ENCODE data around the gene UBE2N. TPM values are rescaled to one million over a fixed set of nuclear protein-coding genes. Genes with fewer than 3 reads are reported as not detected.
A peak's percentile ranks its signal among the peaks of the same experiment; 100 is the strongest.

UBE2N gene
- total RNA-seq, 2 donors from 2014 or later: 49.0 to 71.5 TPM

DNA sequence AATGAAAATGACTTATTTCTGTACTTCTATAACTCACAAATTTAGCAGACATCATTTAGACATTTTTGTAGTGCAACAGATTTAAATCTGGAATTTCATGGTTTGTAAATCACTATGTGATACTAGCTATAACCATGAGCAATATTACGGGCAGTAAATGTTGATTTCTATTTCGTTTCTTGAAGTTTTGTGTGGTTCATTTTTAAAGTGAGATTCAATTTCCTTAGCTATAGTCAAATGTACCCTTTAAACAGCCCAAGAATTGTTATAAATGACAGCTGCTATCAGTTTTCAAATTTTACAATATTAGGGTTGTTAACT lies 33.8 kb downstream of the UBE2N start:
- Histone ChIP-seq H3K9me3 (no peaks in the 10 kb centered on the region), H3K27ac (no peak overlapping the region), H3K27me3 (replicated peaks; ENCODE audit: insufficient read depth) (no peaks in the 10 kb centered on the region), H3K36me3 (no peaks in the 10 kb centered on the region), H3K4me1 (replicated peaks) (peaks cover 9% of the 10 kb centered on the region), H3K4me3 (no peak overlapping the region)
- WGBS: 80% methylated on average over 2 of the region's 2 CpGs
- no peak for DNase-seq (ENCODE audit: low spot score)
- TF ChIP-seq, protein P1, sequence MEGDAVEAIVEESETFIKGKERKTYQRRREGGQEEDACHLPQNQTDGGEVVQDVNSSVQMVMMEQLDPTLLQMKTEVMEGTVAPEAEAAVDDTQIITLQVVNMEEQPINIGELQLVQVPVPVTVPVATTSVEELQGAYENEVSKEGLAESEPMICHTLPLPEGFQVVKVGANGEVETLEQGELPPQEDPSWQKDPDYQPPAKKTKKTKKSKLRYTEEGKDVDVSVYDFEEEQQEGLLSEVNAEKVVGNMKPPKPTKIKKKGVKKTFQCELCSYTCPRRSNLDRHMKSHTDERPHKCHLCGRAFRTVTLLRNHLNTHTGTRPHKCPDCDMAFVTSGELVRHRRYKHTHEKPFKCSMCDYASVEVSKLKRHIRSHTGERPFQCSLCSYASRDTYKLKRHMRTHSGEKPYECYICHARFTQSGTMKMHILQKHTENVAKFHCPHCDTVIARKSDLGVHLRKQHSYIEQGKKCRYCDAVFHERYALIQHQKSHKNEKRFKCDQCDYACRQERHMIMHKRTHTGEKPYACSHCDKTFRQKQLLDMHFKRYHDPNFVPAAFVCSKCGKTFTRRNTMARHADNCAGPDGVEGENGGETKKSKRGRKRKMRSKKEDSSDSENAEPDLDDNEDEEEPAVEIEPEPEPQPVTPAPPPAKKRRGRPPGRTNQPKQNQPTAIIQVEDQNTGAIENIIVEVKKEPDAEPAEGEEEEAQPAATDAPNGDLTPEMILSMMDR (IDR thresholded peaks at IDR 0.05): no peak
- TF ChIP-seq POLR2AphosphoS5 (IDR thresholded peaks at IDR 0.05) (no peak), POLR2A (IDR thresholded peaks at IDR 0.05) (no peak)
- intact Hi-C loops (cut with DNase I): no loop called here

DNA sequence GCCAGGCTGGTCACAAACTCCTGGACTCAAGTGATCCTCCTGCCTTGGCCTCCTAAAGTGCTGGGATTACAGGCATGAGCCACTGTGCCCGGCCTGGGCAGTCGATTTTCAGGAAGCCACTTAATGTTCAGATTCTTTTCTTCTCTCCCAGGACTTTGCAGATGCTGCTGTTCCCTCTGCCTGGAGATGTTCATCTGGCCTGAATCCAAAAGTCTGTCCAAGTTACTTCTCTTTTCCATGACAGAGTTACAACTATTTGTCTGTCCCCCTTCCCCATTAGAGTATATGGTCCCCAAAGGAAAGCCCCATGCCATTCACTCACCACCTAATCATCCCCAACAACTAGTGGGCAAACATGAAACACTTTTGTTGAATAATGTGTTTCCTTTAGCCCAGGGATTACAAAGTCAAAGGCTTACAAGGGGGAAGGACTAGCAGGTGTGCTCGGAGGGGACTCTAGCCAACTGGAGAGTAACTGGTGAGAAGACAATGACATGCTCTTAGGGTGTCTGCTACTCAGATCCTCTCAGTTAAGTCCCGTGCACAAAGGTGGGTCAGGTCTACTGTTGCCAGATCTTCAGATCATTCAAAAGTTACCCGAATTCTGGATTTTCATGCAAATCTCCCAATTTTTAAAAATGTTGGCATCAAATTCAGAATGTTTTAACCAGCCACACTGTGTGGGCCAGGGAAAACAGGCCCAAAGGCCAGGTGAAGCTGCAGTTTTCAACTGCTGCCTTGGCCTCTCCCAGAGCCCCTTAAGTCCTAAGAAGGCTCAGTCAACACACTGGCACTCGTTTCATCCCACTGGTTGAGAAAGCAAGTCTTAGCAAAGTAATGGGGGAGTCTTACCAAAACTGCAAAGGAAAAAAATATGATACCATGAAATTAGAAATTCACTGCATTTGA lies 34.4 kb downstream of the UBE2N start:
- no peaks in the 10 kb centered on the region for H3K36me3 ChIP-seq
- no peaks in the 10 kb centered on the region for H3K9me3 ChIP-seq
- no peak overlapping the region for H3K4me3 ChIP-seq
- TF ChIP-seq POLR2AphosphoS5 (IDR thresholded peaks at IDR 0.05): no peak
- TF ChIP-seq POLR2A (IDR thresholded peaks at IDR 0.05): no peak
- TF ChIP-seq, protein P1 (IDR thresholded peaks at IDR 0.05): no peak
- H3K4me1 ChIP-seq (replicated peaks): peaks cover 9% of the 10 kb centered on the region
- intact Hi-C loops (cut with DNase I): no loop called here
- WGBS: 83% methylated on average over 6 of the region's 6 CpGs
- H3K27me3 ChIP-seq (replicated peaks; ENCODE audit: insufficient read depth): no peaks in the 10 kb centered on the region
- peak overlapping the region in 1 of 2 donors; percentile 14 for H3K27ac ChIP-seq
- DNase-seq (ENCODE audit: low spot score): no peak

DNA sequence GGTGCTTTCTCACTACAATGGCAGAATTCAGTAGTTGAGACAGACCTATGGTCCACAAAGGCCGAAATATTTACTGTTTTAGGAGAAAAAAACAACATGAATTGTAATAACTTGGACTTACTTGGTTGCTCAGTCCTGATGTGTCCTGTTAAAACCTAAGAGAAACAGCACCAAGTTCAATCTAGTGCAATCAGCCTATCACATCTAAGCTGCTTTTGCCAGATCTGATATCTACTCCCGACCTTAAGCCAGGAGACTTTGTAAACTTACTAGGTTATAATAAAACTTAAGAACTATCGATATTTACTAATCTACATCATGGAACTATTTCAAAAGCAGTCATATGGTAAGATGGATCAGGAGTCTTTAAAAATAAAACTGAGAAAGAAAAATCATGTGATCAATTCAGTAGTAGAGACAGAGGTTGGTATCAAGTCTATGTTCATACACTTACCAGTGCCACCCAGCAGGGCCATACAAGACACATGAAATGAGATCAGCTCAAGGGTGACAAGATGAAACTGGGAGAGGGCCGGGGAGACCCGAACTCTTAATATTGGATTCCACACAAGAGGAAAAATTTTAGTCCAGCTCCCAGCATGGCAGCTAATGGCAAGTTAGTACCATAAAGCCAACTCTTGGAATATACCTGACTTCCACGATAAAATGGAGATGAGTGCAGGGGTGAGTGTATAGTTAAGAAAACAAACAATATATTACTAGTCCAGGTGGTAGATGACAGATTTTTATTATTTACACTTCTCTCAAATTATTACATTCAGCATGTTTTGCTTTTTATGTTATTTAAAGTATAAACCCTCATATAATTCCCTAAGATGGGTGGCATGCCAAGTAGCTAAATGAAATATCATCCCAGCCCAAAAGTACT lies 36.5 kb downstream of the UBE2N start:
- no peaks in the 10 kb centered on the region for H3K9me3 ChIP-seq
- intact Hi-C loops (cut with DNase I): no loop called here
- no peak for DNase-seq (ENCODE audit: low spot score)
- no peaks in the 10 kb centered on the region for H3K27me3 ChIP-seq (replicated peaks; ENCODE audit: insufficient read depth)
- WGBS: 56% methylated on average over 6 of the region's 6 CpGs
- TF ChIP-seq, protein P1 (IDR thresholded peaks at IDR 0.05): no peak
- TF ChIP-seq POLR2A (IDR thresholded peaks at IDR 0.05): no peak
- TF ChIP-seq POLR2AphosphoS5 (IDR thresholded peaks at IDR 0.05): no peak
- H3K4me1 ChIP-seq (replicated peaks): peaks cover 7% of the 10 kb centered on the region
- peak overlapping the region; percentile 20 to 35 for H3K27ac ChIP-seq
- no peaks in the 10 kb centered on the region for H3K36me3 ChIP-seq
- no peak overlapping the region for H3K4me3 ChIP-seq

DNA sequence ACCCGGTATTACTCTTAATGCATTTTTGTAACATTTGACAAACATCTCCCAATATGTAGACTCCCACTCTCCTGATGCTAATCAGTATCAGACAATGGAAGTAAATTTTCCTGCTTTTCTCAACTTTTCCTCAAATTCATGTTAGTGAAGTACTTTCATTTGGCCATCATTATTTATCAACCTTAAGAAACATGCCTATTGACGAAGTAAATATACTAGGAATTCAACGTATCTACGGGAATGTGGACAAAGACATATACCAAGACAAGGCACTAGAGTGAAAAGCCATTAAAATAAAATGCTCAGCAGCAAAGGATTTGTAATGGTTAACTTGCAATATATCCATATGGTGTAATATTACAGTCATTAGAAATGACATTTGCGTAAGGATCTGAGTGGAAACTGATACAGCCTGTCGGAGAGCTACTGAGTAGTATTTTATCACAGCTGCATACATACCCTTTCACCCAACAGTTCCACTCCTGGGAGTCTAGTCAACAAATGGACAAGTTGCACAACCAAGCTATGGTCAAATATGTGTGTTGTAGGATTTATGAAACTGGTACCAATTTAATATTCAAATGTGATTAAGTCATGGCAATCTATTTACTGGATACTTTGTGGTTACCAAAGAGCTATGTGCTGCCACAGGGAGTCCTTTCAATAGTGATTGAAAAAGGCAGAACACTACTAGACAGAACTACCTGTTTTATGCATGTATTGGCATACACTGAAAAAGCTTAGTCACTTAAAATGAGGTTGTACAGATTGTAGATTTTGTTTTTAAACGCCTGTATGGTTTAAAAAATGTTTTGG lies 37.6 kb downstream of the UBE2N start:
- Histone ChIP-seq H3K27ac (peak overlapping the region; percentile 20 to 35), H3K27me3 (replicated peaks; ENCODE audit: insufficient read depth) (no peaks in the 10 kb centered on the region), H3K9me3 (no peaks in the 10 kb centered on the region), H3K4me3 (no peak overlapping the region), H3K4me1 (replicated peaks) (peaks cover 5% of the 10 kb centered on the region), H3K36me3 (no peaks in the 10 kb centered on the region)
- 74% methylated on average over 7 of the region's 7 CpGs for WGBS
- DNase-seq (ENCODE audit: low spot score): no peak
- intact Hi-C loops (cut with DNase I): no loop called here
- no peak for TF ChIP-seq POLR2A (IDR thresholded peaks at IDR 0.05)
- TF ChIP-seq, protein P1 (IDR thresholded peaks at IDR 0.05): peak in 1 of 4 experiments; percentile 3

Data from prostate gland (tissue), 2 donors.